Activated T-helper 2 cell treated with anti-CD3 and anti-CD28 coated beads, Interferon-gamma antibody, Interleukin-2, Interleukin-4, amounts not matched to agents 10 μg/mL and 5 μg/mL and 100 μg/mL, durations not matched to agents 14 hours and 24 hours and 36 hours (primary cell): ENCODE measurements around the gene HSPH1. TPM values are rescaled to one million over a fixed set of nuclear protein-coding genes. Genes with fewer than 3 reads are reported as not detected.

Experiments used
- DNase-seq: peaks from one replicate; pipeline ENCODE4 v3.0.0; 2021; ENCODE audit warnings: low spot score
- H3K27ac Mint-ChIP-seq: one replicate; pipeline ENCODE4 v1.8.0; 2021; ENCODE audit warnings: mixed read lengths
- H3K27me3 Mint-ChIP-seq: one replicate; pipeline ENCODE4 v1.8.0; 2021; ENCODE audit warnings: low read depth, mixed read lengths
- H3K36me3 Mint-ChIP-seq: one replicate; pipeline ENCODE4 v1.8.0; 2021; ENCODE audit warnings: low read depth, mixed read lengths
- H3K4me1 Mint-ChIP-seq: one replicate; pipeline ENCODE4 v1.8.0; 2021; ENCODE audit warnings: low read depth, mixed read lengths
- H3K4me3 Mint-ChIP-seq: one replicate; pipeline ENCODE4 v1.8.0; 2021; ENCODE audit warnings: low read depth, mild to moderate bottlenecking, moderate library complexity, mixed read lengths
- H3K9me3 Mint-ChIP-seq: one replicate; pipeline ENCODE4 v1.8.0; 2021; ENCODE audit warnings: mixed read lengths
- intact Hi-C: fragments of 100-400 bp; cut with micrococcal nuclease; formaldehyde crosslinking; loops from one replicate; pipeline ENCODE4 v1.15.1; 2023
- total RNA-seq: library from RNA; stranded (reverse); gene quantifications from 2 replicates; pipeline ENCODE4 v1.2.3, GENCODE V29; 2022

HSPH1 gene
- total RNA-seq, 1 donor from 2014 or later: 269 TPM

- Mint-ChIP-seq H3K4me3 (no peak overlapping the region), H3K4me1 (peaks cover 20% of the 10 kb centered on the region), H3K36me3 (no peaks in the 10 kb centered on the region), H3K27me3 (peaks cover 13% of the 10 kb centered on the region), H3K9me3 (no peaks in the 10 kb centered on the region), H3K27ac (no peak overlapping the region)
- no peak for DNase-seq
- intact Hi-C loops: no loop called here
These were observed 10.3 kb upstream of the HSPH1 start for GRCh38 chr13:31172001-31172400.

GRCh38 chr13:31168736-31169135 lies 7.0 kb upstream of the HSPH1 start:
- no peak overlapping the region for H3K4me3 Mint-ChIP-seq
- H3K27ac Mint-ChIP-seq: no peak overlapping the region
- intact Hi-C loops: loop anchor here (10.0 kb wide), 2 partner anchors 704 to 1314 kb away; partner anchors contain the start of genes HMGB1 and UBL3
- H3K9me3 Mint-ChIP-seq: no peaks in the 10 kb centered on the region
- peaks cover 22% of the 10 kb centered on the region for H3K4me1 Mint-ChIP-seq
- H3K27me3 Mint-ChIP-seq: peaks cover 9% of the 10 kb centered on the region
- no peaks in the 10 kb centered on the region for H3K36me3 Mint-ChIP-seq
- no peak for DNase-seq

- no peaks in the 10 kb centered on the region for H3K36me3 Mint-ChIP-seq
- intact Hi-C loops: loop anchor here (10.0 kb wide), 2 partner anchors 703 to 1313 kb away; partner anchors contain the start of genes HMGB1 and UBL3
These were observed 6.5 kb upstream of the HSPH1 start for GRCh38 chr13:31168166-31168565.

GRCh38 chr13:31167490-31167889 lies 5.8 kb upstream of the HSPH1 start:
- H3K27me3 Mint-ChIP-seq: peaks cover 1% of the 10 kb centered on the region

More at GRCh38 chr13:31168166-31168565, 6.5 kb upstream of the HSPH1 start:
- Mint-ChIP-seq H3K4me1 (peaks cover 27% of the 10 kb centered on the region), H3K9me3 (no peaks in the 10 kb centered on the region), H3K27ac (no peak overlapping the region), H3K27me3 (peaks cover 8% of the 10 kb centered on the region), H3K4me3 (no peak overlapping the region)
- no peak for DNase-seq

GRCh38 chr13:31166591-31166990 lies 4.9 kb upstream of the HSPH1 start:
- no peaks in the 10 kb centered on the region for H3K27me3 Mint-ChIP-seq
- no peak overlapping the region for H3K4me3 Mint-ChIP-seq
- no peaks in the 10 kb centered on the region for H3K9me3 Mint-ChIP-seq
- peaks cover 33% of the 10 kb centered on the region for H3K4me1 Mint-ChIP-seq
- DNase-seq: no peak
- no peak overlapping the region for H3K27ac Mint-ChIP-seq
- peaks cover 3% of the 10 kb centered on the region for H3K36me3 Mint-ChIP-seq
- intact Hi-C loops: loop anchor here (10.0 kb wide), 2 partner anchors 702 to 1312 kb away; partner anchors contain the start of genes HMGB1 and UBL3

More at GRCh38 chr13:31167490-31167889, 5.8 kb upstream of the HSPH1 start:
- no peak for DNase-seq
- Mint-ChIP-seq H3K4me3 (no peak overlapping the region), H3K9me3 (no peaks in the 10 kb centered on the region), H3K36me3 (no peaks in the 10 kb centered on the region), H3K4me1 (peaks cover 33% of the 10 kb centered on the region), H3K27ac (no peak overlapping the region)
- intact Hi-C loops: loop anchor here (10.0 kb wide), 2 partner anchors 703 to 1313 kb away; partner anchors contain the start of genes HMGB1 and UBL3

GRCh38 chr13:31162151-31163008 lies 676 bp upstream of the HSPH1 start:
- Mint-ChIP-seq H3K4me3 (peak overlapping the region; percentile 95), H3K9me3 (no peaks in the 10 kb centered on the region), H3K36me3 (peaks cover 39% of the 10 kb centered on the region), H3K27me3 (no peaks in the 10 kb centered on the region), H3K4me1 (peaks cover 38% of the 10 kb centered on the region), H3K27ac (peak overlapping the region; percentile 97)
- peak; percentile 96 for DNase-seq
- intact Hi-C loops: loop anchor here (1.0 to 10.0 kb wide), 5 partner anchors 38 to 1308 kb away; partner anchors contain the start of genes HMGB1 and UBL3

- H3K27me3 Mint-ChIP-seq: no peaks in the 10 kb centered on the region
- H3K9me3 Mint-ChIP-seq: no peaks in the 10 kb centered on the region
- intact Hi-C loops: loop anchor here (1.0 to 10.0 kb wide), 7 partner anchors 26 to 1306 kb away; partner anchors contain the start of genes HMGB1, UBL3 and USPL1
- peak; percentile 58 for DNase-seq
- peak overlapping the region; percentile 97 for H3K27ac Mint-ChIP-seq
- peaks cover 43% of the 10 kb centered on the region for H3K36me3 Mint-ChIP-seq
- peak overlapping the region; percentile 95 for H3K4me3 Mint-ChIP-seq
- peaks cover 41% of the 10 kb centered on the region for H3K4me1 Mint-ChIP-seq
These were observed 697 bp downstream of the HSPH1 start for GRCh38 chr13:31160857-31161556.

- H3K27ac Mint-ChIP-seq: peak overlapping the region; percentile 50
- peaks cover 58% of the 10 kb centered on the region for H3K36me3 Mint-ChIP-seq
- no peak for DNase-seq
- peaks cover 46% of the 10 kb centered on the region for H3K4me1 Mint-ChIP-seq
- no peaks in the 10 kb centered on the region for H3K27me3 Mint-ChIP-seq
- peak overlapping the region; percentile 95 for H3K4me3 Mint-ChIP-seq
- no peaks in the 10 kb centered on the region for H3K9me3 Mint-ChIP-seq
- intact Hi-C loops: no loop called here
These were observed 2.4 kb downstream of the HSPH1 start for GRCh38 chr13:31159306-31159705.

- H3K9me3 Mint-ChIP-seq: no peaks in the 10 kb centered on the region
- H3K27me3 Mint-ChIP-seq: no peaks in the 10 kb centered on the region
- H3K4me1 Mint-ChIP-seq: peaks cover 48% of the 10 kb centered on the region
- no peak overlapping the region for H3K4me3 Mint-ChIP-seq
- intact Hi-C loops: no loop called here
- no peak overlapping the region for H3K27ac Mint-ChIP-seq
- peaks cover 80% of the 10 kb centered on the region for H3K36me3 Mint-ChIP-seq
- DNase-seq: no peak
These were observed 6.8 kb downstream of the HSPH1 start for GRCh38 chr13:31154939-31155338.

GRCh38 chr13:31151837-31152236 lies 9.9 kb downstream of the HSPH1 start:
- Mint-ChIP-seq H3K9me3 (no peaks in the 10 kb centered on the region), H3K36me3 (peaks cover 79% of the 10 kb centered on the region), H3K4me3 (no peak overlapping the region), H3K27me3 (no peaks in the 10 kb centered on the region), H3K27ac (no peak overlapping the region), H3K4me1 (peaks cover 32% of the 10 kb centered on the region)
- DNase-seq: no peak
- intact Hi-C loops: no loop called here

- intact Hi-C loops: no loop called here
- Mint-ChIP-seq H3K4me1 (peaks cover 34% of the 10 kb centered on the region), H3K4me3 (no peak overlapping the region), H3K27ac (peak overlapping the region; percentile 67), H3K36me3 (peaks cover 86% of the 10 kb centered on the region), H3K27me3 (no peaks in the 10 kb centered on the region), H3K9me3 (no peaks in the 10 kb centered on the region)
- DNase-seq: no peak
These were observed 11.3 kb downstream of the HSPH1 start for GRCh38 chr13:31150315-31150985.

- DNase-seq: no peak
- H3K4me1 Mint-ChIP-seq: peaks cover 40% of the 10 kb centered on the region
- peak overlapping the region; percentile 67 for H3K27ac Mint-ChIP-seq
- no peaks in the 10 kb centered on the region for H3K27me3 Mint-ChIP-seq
- no peak overlapping the region for H3K4me3 Mint-ChIP-seq
- intact Hi-C loops: no loop called here
- H3K36me3 Mint-ChIP-seq: peaks cover 88% of the 10 kb centered on the region
- H3K9me3 Mint-ChIP-seq: no peaks in the 10 kb centered on the region
These were observed 12.1 kb downstream of the HSPH1 start for GRCh38 chr13:31149604-31150003.
